GM12873 (cell line): ENCODE results near the gene OR8G5.

ENCODE experiments used
- TF ChIP-seq, protein P1 (sequence below): IDR thresholded peaks from 2 replicates; pipeline ENCODE4 v1.5.1; 2012; ENCODE audit warnings: low read depth, mild to moderate bottlenecking, moderate library complexity, low read length, control low read depth; ENCODE audit not compliant: insufficient read depth; ENCODE audit errors: missing control alignments

Gene OR8G5

GRCh38 chr11:124313849-124314248 lies 57.7 kb downstream of the OR8G5 start, which contains the start of gene OR8D1:
Gene OR8D1 (minus strand): TSS chr11:124313949. CDS start chr11:124310766, 3,183 bp downstream.
- TF ChIP-seq, protein P1, sequence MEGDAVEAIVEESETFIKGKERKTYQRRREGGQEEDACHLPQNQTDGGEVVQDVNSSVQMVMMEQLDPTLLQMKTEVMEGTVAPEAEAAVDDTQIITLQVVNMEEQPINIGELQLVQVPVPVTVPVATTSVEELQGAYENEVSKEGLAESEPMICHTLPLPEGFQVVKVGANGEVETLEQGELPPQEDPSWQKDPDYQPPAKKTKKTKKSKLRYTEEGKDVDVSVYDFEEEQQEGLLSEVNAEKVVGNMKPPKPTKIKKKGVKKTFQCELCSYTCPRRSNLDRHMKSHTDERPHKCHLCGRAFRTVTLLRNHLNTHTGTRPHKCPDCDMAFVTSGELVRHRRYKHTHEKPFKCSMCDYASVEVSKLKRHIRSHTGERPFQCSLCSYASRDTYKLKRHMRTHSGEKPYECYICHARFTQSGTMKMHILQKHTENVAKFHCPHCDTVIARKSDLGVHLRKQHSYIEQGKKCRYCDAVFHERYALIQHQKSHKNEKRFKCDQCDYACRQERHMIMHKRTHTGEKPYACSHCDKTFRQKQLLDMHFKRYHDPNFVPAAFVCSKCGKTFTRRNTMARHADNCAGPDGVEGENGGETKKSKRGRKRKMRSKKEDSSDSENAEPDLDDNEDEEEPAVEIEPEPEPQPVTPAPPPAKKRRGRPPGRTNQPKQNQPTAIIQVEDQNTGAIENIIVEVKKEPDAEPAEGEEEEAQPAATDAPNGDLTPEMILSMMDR: no peak

DNA sequence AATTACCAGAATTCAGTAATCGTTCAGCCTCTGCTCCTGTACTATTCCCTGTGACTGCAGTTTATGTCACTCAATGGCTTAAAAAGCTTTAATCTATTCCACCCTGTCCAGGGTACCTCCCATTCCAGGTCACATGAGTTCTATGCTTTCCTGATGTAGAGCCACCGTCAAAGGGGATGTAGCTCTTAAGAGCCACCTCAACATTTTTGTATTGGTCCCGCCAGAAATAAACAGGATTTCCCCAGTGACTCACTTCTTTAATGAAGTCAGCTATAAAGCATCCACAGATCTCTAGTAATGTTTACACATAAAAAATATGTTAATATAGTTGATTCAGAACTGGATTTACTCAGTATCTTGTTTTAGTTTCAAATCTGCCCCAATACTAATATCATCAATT lies 58.9 kb downstream of the OR8G5 start:
- TF ChIP-seq, protein P1: no peak
